HEK293 (cell line): ENCODE data around the gene PRUNE2.

Source experiments
- CTCF ChIP-seq: fragments of 450-650 bp; formaldehyde crosslinking; IDR thresholded peaks from 2 replicates; pipeline ENCODE4 v1.5.1; 2016; ENCODE audit warnings: missing biosample characterization, missing genetic modification characterization
- HOXA7 ChIP-seq: sonication (generic); formaldehyde crosslinking; IDR thresholded peaks from 2 replicates; pipeline ENCODE4 v1.8.1; 2022; ENCODE audit warnings: missing genetic modification reagents, borderline replicate concordance
- MZF1 ChIP-seq: fragments of 450-650 bp; formaldehyde crosslinking; IDR thresholded peaks from 2 replicates; pipeline ENCODE4 v1.5.1; 2017; ENCODE audit warnings: missing biosample characterization, missing genetic modification characterization, borderline replicate concordance
- ZNF37A ChIP-seq: fragments of 450-650 bp; IDR thresholded peaks from 2 replicates; pipeline ENCODE4 v1.5.1; 2018; ENCODE audit warnings: missing biosample characterization, missing genetic modification characterization
- ZNF704 ChIP-seq: fragments of 450-650 bp; formaldehyde crosslinking; IDR thresholded peaks from 2 replicates; pipeline ENCODE4 v1.5.1; 2016; ENCODE audit warnings: missing biosample characterization, missing genetic modification characterization

GRCh38 chr9:76693912-76694311 is 212.0 kb downstream of the PRUNE2 start:
- no peak for TF ChIP-seq MZF1 (tag by site-specific recombination)
- TF ChIP-seq CTCF (tag by site-specific recombination), result no peak
- TF ChIP-seq ZNF704, result no peak
- no peak for TF ChIP-seq ZNF37A
- no peak for TF ChIP-seq HOXA7 (CRISPR knock-in tag)
